ENCODE results near the gene CARMIL1. TPM values are rescaled to one million over a fixed set of nuclear protein-coding genes. Genes with fewer than 3 reads are reported as not detected.

Gene CARMIL1
- 1 to 10 TPM; 5.0 to 5.4 TPM for total RNA-seq

DNA sequence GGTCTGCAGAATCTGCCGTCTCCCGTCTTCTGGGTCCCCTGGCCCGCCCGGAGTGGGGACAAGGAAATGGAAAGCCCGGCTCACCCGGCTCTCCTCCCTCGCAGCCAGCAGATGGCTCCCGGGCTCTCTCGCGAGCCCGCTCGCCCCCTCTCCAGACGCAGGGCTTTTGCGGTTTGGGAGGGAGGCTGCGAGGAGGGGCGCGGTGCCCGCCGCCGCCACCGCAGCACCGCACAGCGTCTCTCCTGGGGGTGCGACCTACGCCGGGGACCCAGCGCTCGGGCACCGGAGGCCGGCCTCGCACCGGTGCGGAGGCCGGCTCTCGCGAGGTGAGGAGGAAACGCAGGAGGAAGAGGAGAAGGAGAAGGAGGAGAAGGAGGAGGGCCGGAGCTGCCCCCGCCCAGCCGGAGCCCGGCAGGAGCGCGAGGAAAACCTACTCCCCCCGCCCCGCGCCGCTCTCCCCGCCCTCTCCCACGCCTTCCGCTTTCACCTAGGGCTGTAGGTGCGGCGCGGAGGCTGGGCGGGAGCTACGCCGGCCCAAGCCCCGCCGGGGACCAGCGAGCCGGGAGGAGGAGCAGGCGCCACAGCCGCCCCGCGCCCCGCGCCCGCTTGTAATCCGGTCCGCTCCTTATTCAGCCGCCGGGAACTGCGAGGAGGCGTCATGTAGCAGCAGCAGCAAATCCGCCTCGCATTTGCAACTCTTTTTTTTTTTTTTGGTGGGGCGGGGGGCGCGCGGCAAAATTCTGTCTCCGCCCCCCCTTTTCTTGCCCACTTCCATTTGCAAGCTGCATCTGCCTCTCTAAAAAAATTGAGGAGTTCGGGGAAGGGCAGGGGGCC lies at the start of gene CARMIL1:
CARMIL1 (plus strand) TSS at position 461 of the 834 bp plus-strand sequence. CDS start 422 bp downstream, outside the sequence.
- Mint-ChIP-seq H3K27me3 (peaks cover 8% of the 10 kb centered on the region), H3K36me3 (ENCODE audit: low read depth) (no peaks in the 10 kb centered on the region), H3K9me3 (no peaks in the 10 kb centered on the region), H3K4me3 (peak within 1 kb of the TSS; percentile 82), H3K27ac (peak within 1 kb of the TSS; percentile 81), H3K4me1 (peaks cover 24% of the 10 kb centered on the region)
- CTCF ChIA-PET: interaction anchor here (0.6 to 2.0 kb wide), 18 partner anchors 9 to 653 kb away, joined by 3 to 17 read pairs (median 3); no protein-coding TSS in a partner anchor
- POLR2A ChIA-PET: interaction anchor here (0.6 to 1.4 kb wide), 4 partner anchors 14 to 213 kb away, joined by 3 to 6 read pairs (median 4); no protein-coding TSS in a partner anchor
- peak; percentile 76 for DNase-seq

GRCh38 chr6:25229671-25230321 lies 49.4 kb upstream of the CARMIL1 start:
- Mint-ChIP-seq H3K36me3 (ENCODE audit: low read depth) (no peaks in the 10 kb centered on the region), H3K9me3 (no peaks in the 10 kb centered on the region), H3K4me3 (no peak overlapping the region), H3K27ac (no peak overlapping the region), H3K4me1 (no peaks in the 10 kb centered on the region), H3K27me3 (peaks cover 2% of the 10 kb centered on the region)
- POLR2A ChIA-PET: no interaction called here
- CTCF ChIA-PET: no interaction called here
- DNase-seq: no peak

- no peaks in the 10 kb centered on the region for H3K27me3 Mint-ChIP-seq
- no peak overlapping the region for H3K4me3 Mint-ChIP-seq
- ChIA-PET POLR2A (no interaction called here), CTCF (interaction anchor here (1.4 kb wide), 1 partner anchor 9 kb away, joined by 5 read pairs; no protein-coding TSS in a partner anchor)
- no peaks in the 10 kb centered on the region for H3K36me3 Mint-ChIP-seq (ENCODE audit: low read depth)
- no peak for DNase-seq
- H3K27ac Mint-ChIP-seq: no peak overlapping the region
- peaks cover 2% of the 10 kb centered on the region for H3K4me1 Mint-ChIP-seq
- H3K9me3 Mint-ChIP-seq: no peaks in the 10 kb centered on the region
Observed at GRCh38 chr6:25232479-25232878, 46.7 kb upstream of the CARMIL1 start.

DNA sequence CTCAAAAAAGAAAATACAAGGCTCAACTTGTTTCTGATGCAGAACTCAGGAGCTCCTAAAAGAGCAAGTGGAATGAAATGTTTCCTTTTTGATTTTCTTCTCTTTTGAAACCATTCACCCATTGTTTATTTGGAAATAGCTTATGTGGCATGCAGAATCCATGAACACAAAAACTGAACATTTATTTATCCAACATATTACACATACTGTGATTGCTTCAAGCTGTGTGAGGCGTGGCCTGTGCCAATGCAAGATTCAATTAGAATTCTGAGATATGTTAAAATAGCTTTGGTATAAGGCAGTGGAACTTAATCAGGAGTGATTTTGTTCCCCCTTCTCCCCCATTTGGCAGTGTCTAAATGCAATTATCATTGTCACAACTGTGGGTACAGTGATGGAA lies 45.9 kb upstream of the CARMIL1 start:
- Mint-ChIP-seq H3K27me3 (no peaks in the 10 kb centered on the region), H3K9me3 (no peaks in the 10 kb centered on the region), H3K4me3 (no peak overlapping the region), H3K4me1 (peaks cover 2% of the 10 kb centered on the region), H3K36me3 (ENCODE audit: low read depth) (no peaks in the 10 kb centered on the region), H3K27ac (no peak overlapping the region)
- ChIA-PET POLR2A (no interaction called here), CTCF (interaction anchor here (0.6 kb wide), 1 partner anchor 163 kb away, joined by 3 read pairs; no protein-coding TSS in a partner anchor)
- no peak for DNase-seq

GRCh38 chr6:25237579-25237978 lies 41.6 kb upstream of the CARMIL1 start:
- Mint-ChIP-seq H3K27ac (no peak overlapping the region), H3K4me3 (no peak overlapping the region), H3K36me3 (ENCODE audit: low read depth) (no peaks in the 10 kb centered on the region), H3K9me3 (no peaks in the 10 kb centered on the region), H3K4me1 (peaks cover 2% of the 10 kb centered on the region), H3K27me3 (no peaks in the 10 kb centered on the region)
- ChIA-PET POLR2A (no interaction called here), CTCF (interaction anchor here (1.9 kb wide), 1 partner anchor 14 kb away, joined by 4 read pairs; no protein-coding TSS in a partner anchor)
- no peak for DNase-seq

GRCh38 chr6:25239059-25239458 lies 40.1 kb upstream of the CARMIL1 start:
- H3K27me3 Mint-ChIP-seq: no peaks in the 10 kb centered on the region
- no peaks in the 10 kb centered on the region for H3K9me3 Mint-ChIP-seq
- H3K36me3 Mint-ChIP-seq (ENCODE audit: low read depth): no peaks in the 10 kb centered on the region
- DNase-seq: no peak
- peaks cover 2% of the 10 kb centered on the region for H3K4me1 Mint-ChIP-seq
- ChIA-PET POLR2A (no interaction called here), CTCF (interaction anchor here (0.9 kb wide), 1 partner anchor 16 kb away, joined by 3 read pairs; no protein-coding TSS in a partner anchor)
- H3K27ac Mint-ChIP-seq: no peak overlapping the region
- H3K4me3 Mint-ChIP-seq: no peak overlapping the region

DNA sequence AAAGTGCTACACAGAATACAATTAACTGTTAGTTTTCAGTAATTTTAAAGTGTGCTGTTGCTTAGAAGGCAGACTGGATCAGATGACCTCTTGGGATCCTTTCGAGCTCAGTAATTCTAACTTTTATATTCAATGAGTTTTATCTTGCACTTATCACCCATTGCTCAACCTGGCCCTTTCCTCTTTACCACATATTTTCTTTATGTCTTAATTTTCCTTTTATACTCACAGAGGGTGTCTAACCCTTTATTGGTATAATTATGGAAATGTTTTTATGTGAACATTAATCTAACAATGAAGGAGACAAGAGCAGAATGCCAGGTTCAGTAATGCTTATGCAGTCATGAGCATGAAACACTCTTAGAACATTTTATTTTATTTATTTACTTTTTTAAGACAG lies 39.7 kb upstream of the CARMIL1 start:
- H3K27ac Mint-ChIP-seq: no peak overlapping the region
- H3K9me3 Mint-ChIP-seq: no peaks in the 10 kb centered on the region
- no peaks in the 10 kb centered on the region for H3K36me3 Mint-ChIP-seq (ENCODE audit: low read depth)
- no peak overlapping the region for H3K4me3 Mint-ChIP-seq
- peaks cover 2% of the 10 kb centered on the region for H3K4me1 Mint-ChIP-seq
- CTCF ChIA-PET: interaction anchor here (0.6 to 0.9 kb wide), 2 partner anchors 16 to 73 kb away, joined by 3 read pairs; no protein-coding TSS in a partner anchor
- DNase-seq: no peak
- H3K27me3 Mint-ChIP-seq: no peaks in the 10 kb centered on the region
- POLR2A ChIA-PET: no interaction called here

DNA sequence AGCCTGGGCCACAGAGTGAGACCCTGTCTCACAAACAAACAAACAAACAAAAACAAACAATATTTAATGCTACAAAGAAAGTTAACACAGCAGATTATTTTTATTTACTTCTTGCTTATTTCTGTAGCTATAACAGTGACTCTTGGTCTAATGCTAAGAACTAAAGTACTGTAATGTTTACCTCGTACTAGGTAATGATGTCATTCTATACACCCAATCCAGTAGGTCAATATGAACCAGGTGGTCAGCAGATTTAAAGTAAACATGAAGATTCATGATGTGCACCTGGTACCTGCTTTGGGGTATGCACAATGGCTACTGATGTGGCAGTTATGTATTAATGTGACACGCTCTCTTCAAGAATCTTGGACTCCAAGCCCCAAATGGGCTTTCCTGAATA lies 36.6 kb upstream of the CARMIL1 start:
- ChIA-PET POLR2A (no interaction called here), CTCF (interaction anchor here (0.9 kb wide), 1 partner anchor 19 kb away, joined by 3 read pairs; no protein-coding TSS in a partner anchor)
- Mint-ChIP-seq H3K27ac (no peak overlapping the region), H3K4me1 (no peaks in the 10 kb centered on the region), H3K9me3 (no peaks in the 10 kb centered on the region), H3K4me3 (no peak overlapping the region), H3K36me3 (ENCODE audit: low read depth) (no peaks in the 10 kb centered on the region), H3K27me3 (no peaks in the 10 kb centered on the region)
- DNase-seq: no peak

DNA sequence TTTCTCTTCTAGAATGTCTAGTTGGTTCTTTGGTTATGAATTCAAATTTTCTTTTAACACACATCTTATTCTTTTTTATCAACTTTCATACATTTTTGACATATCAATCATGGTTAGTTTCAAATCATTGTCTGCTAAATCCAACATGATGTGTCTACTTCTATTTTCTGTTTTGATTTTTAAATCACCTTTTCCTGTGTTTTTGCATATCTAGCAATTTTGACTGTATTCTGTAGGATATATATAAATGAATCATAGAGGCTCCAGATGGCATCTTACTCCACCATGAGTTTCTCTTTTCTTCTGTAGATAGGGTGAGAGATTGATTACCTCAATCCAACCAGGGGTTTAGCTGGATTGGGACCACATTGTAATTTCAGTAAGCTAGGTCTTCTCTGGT lies 34.3 kb upstream of the CARMIL1 start:
- H3K4me1 Mint-ChIP-seq: no peaks in the 10 kb centered on the region
- CTCF ChIA-PET: interaction anchor here (1.3 to 1.6 kb wide), 3 partner anchors 9 to 21 kb away, joined by 3 to 6 read pairs (median 3); no protein-coding TSS in a partner anchor
- no peaks in the 10 kb centered on the region for H3K27me3 Mint-ChIP-seq
- no peaks in the 10 kb centered on the region for H3K36me3 Mint-ChIP-seq (ENCODE audit: low read depth)
- no peak overlapping the region for H3K4me3 Mint-ChIP-seq
- no peak overlapping the region for H3K27ac Mint-ChIP-seq
- no peaks in the 10 kb centered on the region for H3K9me3 Mint-ChIP-seq
- DNase-seq: no peak
- POLR2A ChIA-PET: no interaction called here

- ChIA-PET POLR2A (no interaction called here), CTCF (no interaction called here)
- H3K4me3 Mint-ChIP-seq: no peak overlapping the region
- no peak overlapping the region for H3K27ac Mint-ChIP-seq
- peaks cover 9% of the 10 kb centered on the region for H3K4me1 Mint-ChIP-seq
- no peaks in the 10 kb centered on the region for H3K27me3 Mint-ChIP-seq
- H3K9me3 Mint-ChIP-seq: no peaks in the 10 kb centered on the region
- H3K36me3 Mint-ChIP-seq (ENCODE audit: low read depth): no peaks in the 10 kb centered on the region
- no peak for DNase-seq
Observed at GRCh38 chr6:25248123-25248522, 31.1 kb upstream of the CARMIL1 start.

DNA sequence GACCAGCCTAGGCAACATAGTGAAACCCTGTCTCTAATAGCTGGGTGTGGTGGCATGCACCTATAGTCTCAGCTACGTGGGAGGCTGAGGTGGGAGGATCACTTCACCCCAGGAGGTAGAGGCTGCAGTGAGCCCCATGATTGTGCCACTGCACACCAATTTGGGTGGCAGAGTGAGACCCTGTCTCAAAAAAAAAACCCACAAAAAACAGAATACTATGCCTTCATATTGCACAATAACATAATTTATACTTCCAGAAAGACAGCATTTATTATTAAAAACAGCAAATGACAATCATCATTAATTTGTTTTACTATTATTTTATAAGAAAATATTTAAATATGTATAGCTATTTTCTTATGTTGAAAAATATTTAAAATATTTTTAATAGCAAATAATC lies 30.0 kb upstream of the CARMIL1 start:
- POLR2A ChIA-PET: no interaction called here
- DNase-seq: no peak
- CTCF ChIA-PET: interaction anchor here (1.1 kb wide), 1 partner anchor 25 kb away, joined by 4 read pairs; no protein-coding TSS in a partner anchor
- H3K27ac Mint-ChIP-seq: no peak overlapping the region
- H3K4me1 Mint-ChIP-seq: peaks cover 9% of the 10 kb centered on the region
- H3K9me3 Mint-ChIP-seq: no peaks in the 10 kb centered on the region
- H3K36me3 Mint-ChIP-seq (ENCODE audit: low read depth): no peaks in the 10 kb centered on the region
- H3K27me3 Mint-ChIP-seq: no peaks in the 10 kb centered on the region
- no peak overlapping the region for H3K4me3 Mint-ChIP-seq

DNA sequence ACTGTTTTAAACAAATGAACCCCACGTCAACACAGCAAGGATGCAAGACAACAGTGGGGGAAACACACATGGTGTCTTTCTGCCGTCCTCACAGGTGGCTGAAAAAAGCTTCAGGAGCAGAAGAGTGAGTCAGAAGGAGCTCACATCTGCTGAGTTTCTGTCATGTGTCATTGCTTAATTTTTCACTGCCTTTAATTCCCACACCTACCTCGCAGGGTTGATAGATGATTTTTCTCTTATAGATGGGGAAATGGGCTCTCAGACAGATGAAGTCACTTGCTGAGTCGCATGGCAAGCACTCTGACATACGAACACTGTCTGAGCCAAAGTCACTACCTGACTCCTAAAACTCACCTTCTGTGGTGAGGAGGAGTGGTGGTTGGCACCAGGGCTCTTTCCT lies 28.3 kb upstream of the CARMIL1 start:
- Mint-ChIP-seq H3K27ac (no peak overlapping the region), H3K4me3 (no peak overlapping the region), H3K27me3 (no peaks in the 10 kb centered on the region), H3K36me3 (ENCODE audit: low read depth) (no peaks in the 10 kb centered on the region), H3K9me3 (no peaks in the 10 kb centered on the region), H3K4me1 (peaks cover 9% of the 10 kb centered on the region)
- CTCF ChIA-PET: interaction anchor here (0.7 to 1.4 kb wide), 2 partner anchors 14 to 575 kb away, joined by 3 to 6 read pairs; no protein-coding TSS in a partner anchor
- POLR2A ChIA-PET: no interaction called here
- no peak for DNase-seq

DNA sequence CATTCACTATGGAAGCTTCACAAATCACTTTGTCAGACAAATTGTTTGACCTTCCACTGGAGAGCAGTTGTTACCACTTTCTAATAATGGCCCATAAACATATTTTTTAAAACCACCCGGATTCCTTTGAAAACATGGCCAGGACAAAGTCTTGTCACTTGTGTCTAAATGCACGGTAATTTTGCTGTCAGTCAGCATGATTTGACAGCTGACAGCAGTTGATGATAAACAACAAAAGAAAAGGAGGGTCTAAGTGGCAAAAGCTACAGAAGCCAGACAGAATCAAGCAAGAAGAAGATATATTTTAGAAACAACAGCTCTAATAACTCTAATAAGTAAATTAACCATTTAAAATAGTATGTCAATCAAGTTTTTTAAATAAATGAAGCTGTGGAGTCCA lies 27.7 kb upstream of the CARMIL1 start:
- ChIA-PET POLR2A (no interaction called here), CTCF (interaction anchor here (0.7 to 1.4 kb wide), 2 partner anchors 14 to 575 kb away, joined by 3 to 6 read pairs; no protein-coding TSS in a partner anchor)
- Mint-ChIP-seq H3K4me1 (peaks cover 9% of the 10 kb centered on the region), H3K4me3 (no peak overlapping the region), H3K9me3 (no peaks in the 10 kb centered on the region), H3K27me3 (no peaks in the 10 kb centered on the region), H3K27ac (no peak overlapping the region), H3K36me3 (ENCODE audit: low read depth) (no peaks in the 10 kb centered on the region)
- DNase-seq: no peak

All from activated CD4-positive, alpha-beta T cell treated with anti-CD3 and anti-CD28 coated beads, Interleukin-2, amount 10 ng/mL, durations not matched to agents 7 days and 5 days (primary cell).